H1 (cell line): ENCODE results near the gene ARHGAP42. TPM values are rescaled to one million over a fixed set of nuclear protein-coding genes. Genes with fewer than 3 reads are reported as not detected.

Source experiments
- CTCF ChIA-PET: fragments of 300-600 bp; sonication (Branson Sonifier 250); formaldehyde crosslinking; loops from one replicate; lab custom pipeline; 2021; ENCODE audit not compliant: partially characterized antibody; lab: Charles Lee
- POLR2A ChIA-PET: fragments of 300-600 bp; sonication (Branson Sonifier 250); formaldehyde crosslinking; loops from one replicate; lab custom pipeline; 2021; ENCODE audit warnings: inconsistent platforms; ENCODE audit not compliant: partially characterized antibody; lab: Charles Lee
- DNase-seq, 2 experiments: peaks; one replicate each; pipeline versions ENCODE4 v3.0.0 to v3.0.0-alpha.2; 2010 to 2022; ENCODE audit warnings: low spot score in 2 of 2, low read depth in 1 of 2, mixed read lengths in 1 of 2
- FAIRE-seq: peaks from 2 replicates; lab custom pipeline; 2011; peaks lifted over from hg19 to GRCh38; lab: Jason Lieb, UNC
- H2AFZ ChIP-seq: 2 replicates; pipeline ENCODE4 v1.8.1; 2012; ENCODE audit warnings: low read length, inconsistent platforms
- H2AK5ac ChIP-seq: 2 replicates; pipeline ENCODE4 v1.6.1; 2013; ENCODE audit warnings: low read depth, low read length
- H2BK120ac ChIP-seq: replicated peaks from 2 replicates; pipeline ENCODE3; 2013; ENCODE audit warnings: low read depth, low read length, inconsistent platforms
- H2BK12ac ChIP-seq: 2 replicates; pipeline ENCODE4 v1.6.1; 2013; ENCODE audit warnings: low read depth, low read length
- H2BK15ac ChIP-seq: 2 replicates; pipeline ENCODE4 v1.6.1; 2013; ENCODE audit warnings: low read length
- H2BK20ac ChIP-seq: 2 replicates; pipeline ENCODE4 v1.6.1; 2013; ENCODE audit warnings: low read length
- H2BK5ac ChIP-seq: 2 replicates; pipeline ENCODE4 v1.6.1; 2013; ENCODE audit warnings: low read depth, low read length
- H3K14ac ChIP-seq: 2 replicates; pipeline ENCODE4 v1.6.1; 2013; ENCODE audit warnings: inconsistent platforms; ENCODE audit not compliant: insufficient read length
- H3K18ac ChIP-seq: 2 replicates; pipeline ENCODE4 v1.6.1; 2013; ENCODE audit warnings: low read length; ENCODE audit errors: extremely low read depth
- H3K23ac ChIP-seq: 2 replicates; pipeline ENCODE4 v1.6.1; 2013; ENCODE audit warnings: inconsistent platforms; ENCODE audit not compliant: insufficient read length
- H3K23me2 ChIP-seq: 2 replicates; pipeline ENCODE4 v1.6.1; 2013; ENCODE audit warnings: low read depth, low read length
- H3K27ac ChIP-seq: 2 replicates; pipeline ENCODE4 v1.6.1; 2011; ENCODE audit warnings: low read depth, low read length, inconsistent platforms
- H3K27me3 ChIP-seq, 4 experiments: replicated peaks in 1 of 4; 1 replicate in 1 of 4; 2 replicates in 3 of 4; pipeline versions ENCODE4 v1.6.1 to v1.8.1; 2011 to 2013; ENCODE audit warnings: low read length in 3 of 4, mild to moderate bottlenecking in 3 of 4, inconsistent platforms in 2 of 4, mixed read lengths in 2 of 4, moderate library complexity in 1 of 4; ENCODE audit not compliant: control insufficient read depth in 3 of 4, insufficient read depth in 3 of 4; ENCODE audit errors: extremely low read depth in 1 of 4
- H3K36me3 ChIP-seq, 4 experiments: 2 replicates each; pipeline versions ENCODE4 v1.6.1 to v1.8.1; 2011 to 2013; ENCODE audit warnings: mild to moderate bottlenecking in 4 of 4, low read length in 3 of 4, moderate library complexity in 2 of 4, control low read depth in 1 of 4, inconsistent platforms in 1 of 4; ENCODE audit not compliant: insufficient read depth in 4 of 4, control insufficient read depth in 2 of 4
- H3K4ac ChIP-seq: replicated peaks from 2 replicates; pipeline ENCODE3; 2013; ENCODE audit warnings: low read length, low read depth, mixed read lengths, inconsistent platforms; ENCODE audit not compliant: insufficient read length
- H3K4me1 ChIP-seq, 4 experiments: replicated peaks in 1 of 4; 1 replicate in 1 of 4; 2 replicates in 3 of 4; pipeline versions ENCODE4 v1.6.1 to v1.8.1; 2011 to 2013; ENCODE audit warnings: low read length in 3 of 4, inconsistent platforms in 2 of 4, mixed read lengths in 1 of 4; ENCODE audit not compliant: insufficient read depth in 4 of 4, control insufficient read depth in 3 of 4
- H3K4me2 ChIP-seq, 2 experiments: 2 replicates each; pipeline versions ENCODE4 v1.6.1 to v1.8.1; 2011 to 2013; ENCODE audit warnings: low read depth in 2 of 2, low read length in 2 of 2, control low read depth in 1 of 2, inconsistent platforms in 1 of 2, mild to moderate bottlenecking in 1 of 2; ENCODE audit not compliant: insufficient read depth in 1 of 2
- H3K4me3 ChIP-seq, 4 experiments: fragments of 200-600, 300-600 bp in 1 of 4; sonication (generic), shearing (Covaris generic), sonication (Bioruptor Twin) in 1 of 4; 2 replicates each; pipeline versions ENCODE4 v1.5.1 to v1.8.1; 2011 to 2016; ENCODE audit warnings: low read length in 4 of 4, low read depth in 3 of 4, control low read depth in 2 of 4, inconsistent platforms in 2 of 4, mild to moderate bottlenecking in 2 of 4, mixed read lengths in 1 of 4, moderate library complexity in 1 of 4; ENCODE audit not compliant: insufficient read depth in 2 of 4; ENCODE audit errors: extremely low read depth in 1 of 4
- H3K56ac ChIP-seq: replicated peaks from 2 replicates; pipeline ENCODE3; 2013; ENCODE audit warnings: low read depth, mild to moderate bottlenecking, mixed read lengths, low read length, inconsistent platforms; ENCODE audit not compliant: insufficient read length
- H3K79me1 ChIP-seq: 2 replicates; pipeline ENCODE4 v1.6.1; 2013; ENCODE audit warnings: low read depth, low read length, control low read depth
- H3K79me2 ChIP-seq, 2 experiments: 2 replicates each; pipeline versions ENCODE4 v1.6.1 to v1.8.1; 2012 to 2013; ENCODE audit warnings: low read length in 2 of 2, mild to moderate bottlenecking in 2 of 2, inconsistent platforms in 1 of 2; ENCODE audit not compliant: insufficient read depth in 2 of 2, control insufficient read depth in 1 of 2
- H3K9ac ChIP-seq, 4 experiments: replicated peaks in 1 of 4; 1 replicate in 1 of 4; 2 replicates in 3 of 4; pipeline versions ENCODE4 v1.6.1 to v1.8.1; 2011 to 2013; ENCODE audit warnings: low read depth in 3 of 4, low read length in 3 of 4, control low read depth in 2 of 4, mild to moderate bottlenecking in 2 of 4, moderate library complexity in 2 of 4, inconsistent platforms in 1 of 4; ENCODE audit errors: extremely low read depth in 1 of 4
- H3K9me3 ChIP-seq, 2 experiments: 2 replicates each; pipeline versions ENCODE4 v1.6.1 to v1.8.1; 2012 to 2013; ENCODE audit warnings: mild to moderate bottlenecking in 2 of 2, moderate library complexity in 2 of 2, control low read depth in 1 of 2, inconsistent platforms in 1 of 2, low read depth in 1 of 2, low read length in 1 of 2, mixed read lengths in 1 of 2; ENCODE audit not compliant: insufficient read depth in 2 of 2
- H4K20me1 ChIP-seq, 2 experiments: replicated peaks in 1 of 2; 2 replicates each; pipeline versions ENCODE3 to v1.8.1; 2011 to 2013; ENCODE audit warnings: inconsistent platforms in 2 of 2, low read length in 2 of 2, mild to moderate bottlenecking in 1 of 2; ENCODE audit not compliant: insufficient read depth in 2 of 2, control insufficient read depth in 1 of 2
- H4K5ac ChIP-seq: 2 replicates; pipeline ENCODE4 v1.6.1; 2013; ENCODE audit warnings: low read length, low read depth, mixed read lengths, inconsistent platforms; ENCODE audit not compliant: insufficient read length
- H4K8ac ChIP-seq: 2 replicates; pipeline ENCODE4 v1.8.0; 2013; ENCODE audit warnings: mild to moderate bottlenecking, moderate library complexity, low read length, inconsistent platforms; ENCODE audit not compliant: insufficient read depth; ENCODE audit errors: extremely low read depth
- H4K91ac ChIP-seq: replicated peaks from 2 replicates; pipeline ENCODE3; 2013; ENCODE audit warnings: low read length, mixed read lengths, inconsistent platforms; ENCODE audit not compliant: insufficient read length
- ASH2L ChIP-seq: fragments of 200-600, 300-600 bp; sonication (generic); IDR thresholded peaks from one replicate; pipeline ENCODE4 v1.7.1; 2017; ENCODE audit warnings: low read length
- CBX5 ChIP-seq: fragments of 300-800, 300-1000 bp; sonication (generic); IDR thresholded peaks from 2 replicates; pipeline ENCODE4 v1.7.1; 2016; ENCODE audit warnings: antibody characterized with exemption, low read length, low read depth
- EP300 ChIP-seq, 2 experiments: IDR thresholded peaks; 1 replicate in 1 of 2; 2 replicates in 1 of 2; pipeline ENCODE4 v1.6.1; 2011 to 2012; ENCODE audit warnings: low read depth in 2 of 2, low read length in 2 of 2, mild to moderate bottlenecking in 2 of 2, borderline replicate concordance in 1 of 2, inconsistent platforms in 1 of 2, moderate library complexity in 1 of 2
- EZH2 ChIP-seq: fragments of 200-600 bp; sonication (generic); IDR thresholded peaks from 2 replicates; pipeline ENCODE4 v1.7.1; 2012; ENCODE audit warnings: low read depth, mild to moderate bottlenecking, moderate library complexity, low read length, inconsistent platforms; ENCODE audit not compliant: severe bottlenecking
- KDM4A ChIP-seq: IDR thresholded peaks from one replicate; pipeline ENCODE4 v1.7.1; 2012; ENCODE audit warnings: low read depth, mild to moderate bottlenecking, moderate library complexity, low read length, inconsistent platforms; ENCODE audit not compliant: severe bottlenecking
- KDM5A ChIP-seq: fragments of 200-600 bp; IDR thresholded peaks from 2 replicates; pipeline ENCODE4 v1.7.1; 2012; ENCODE audit warnings: mild to moderate bottlenecking, low read length, inconsistent platforms, mixed read lengths
- NRF1 ChIP-seq: IDR thresholded peaks from 2 replicates; pipeline ENCODE4 v1.6.1; 2011; ENCODE audit warnings: mild to moderate bottlenecking, low read depth, low read length, improper control_type of control experiment
- PHF8 ChIP-seq: fragments of 200-600 bp; sonication (generic); conservative IDR thresholded peaks from 2 replicates; pipeline ENCODE4 v1.7.1; 2012; ENCODE audit warnings: low read depth, mild to moderate bottlenecking, inconsistent platforms, low read length, moderate library complexity
- RAD21 ChIP-seq, 2 experiments: IDR thresholded peaks in 1 of 2; conservative IDR thresholded peaks in 1 of 2; 2 replicates each; pipeline ENCODE4 v1.6.1; 2011; ENCODE audit warnings: low read depth in 2 of 2, low read length in 2 of 2, improper control_type of control experiment in 1 of 2, inconsistent platforms in 1 of 2, mild to moderate bottlenecking in 1 of 2, moderate library complexity in 1 of 2
- RFX5 ChIP-seq: IDR thresholded peaks from 2 replicates; pipeline ENCODE4 v1.6.1; 2011; ENCODE audit warnings: low read depth, low read length, improper control_type of control experiment, borderline replicate concordance
- RNF2 ChIP-seq: fragments of 200-900, 300-1000 bp; sonication (generic); IDR thresholded peaks from 2 replicates; pipeline ENCODE4 v1.7.1; 2016; ENCODE audit warnings: borderline replicate concordance, low read depth, mild to moderate bottlenecking, antibody characterized with exemption, low read length; ENCODE audit not compliant: poor library complexity, severe bottlenecking; ENCODE audit errors: missing control alignments
- SP1 ChIP-seq: IDR thresholded peaks from 2 replicates; pipeline ENCODE4 v1.6.1; 2011; ENCODE audit warnings: low read depth, low read length
- TAF7 ChIP-seq: optimal IDR thresholded peaks from 2 replicates; pipeline ENCODE3; 2011; ENCODE audit warnings: low read depth, mild to moderate bottlenecking, inconsistent platforms, low read length, moderate library complexity, borderline replicate concordance
- WGBS, 2 experiments: shearing (Covaris generic) in 1 of 2; methylation state at CpG; one replicate each; pipeline versions ENCODE4 v1.1.6 to v1.1.7; 2013 to 2015; ENCODE audit warnings: low lambda C conversion rate in 2 of 2, mixed read lengths in 2 of 2, inconsistent platforms in 1 of 2, low coverage in 1 of 2, missing lambda C conversion rate in 1 of 2; ENCODE audit not compliant: insufficient replicate concordance in 2 of 2, insufficient coverage in 1 of 2, insufficient read length in 1 of 2; ENCODE audit errors: extremely low coverage in 1 of 2, missing lambda C conversion rate in 1 of 2; 5-methylcytosine and 5-hydroxymethylcytosine counted together
- polyA plus RNA-seq, 7 experiments: library from polyadenylated mRNA; depleted of rRNA in 3 of 7; stranded (reverse) in 5 of 7; unstranded in 2 of 7; fragments of >200 nt in 5 of 7; fragments of 200-250 nt in 2 of 7; gene quantifications; 1 replicate in 5 of 7; 2 replicates in 1 of 7; 4 replicates in 1 of 7; pipeline versions ENCODE4 v1.2.1 to v1.2.3, GENCODE V29; 2011 to 2013; ENCODE audit warnings: missing spikeins in 2 of 7, mixed read lengths in 2 of 7
- total RNA-seq: library from RNA; stranded (reverse); fragmentation: NEBNext Ultra II Directional; extraction: Animal tissue kit (Norgen Biotek cat#: 25700); gene quantifications from 2 replicates; pipeline ENCODE4 v1.2.1, GENCODE V29; 2021

Gene ARHGAP42
- total and polyA plus RNA-seq, 2 of the 8 experiments (the other 6 are each of a cell fraction or from before 2014, with no cell fraction given): 22.2 to 33.5 TPM

GRCh38 chr11:100870138-100870537, 183.1 kb downstream of the ARHGAP42 start:
- Histone ChIP-seq H2BK20ac (no peak overlapping the region), H3K9me3 (no peaks in the 10 kb centered on the region), H3K4me3 (no peak overlapping the region), H4K20me1 (no peaks in the 10 kb centered on the region), H3K36me3 (no peaks in the 10 kb centered on the region), H3K27ac (no peak overlapping the region), H3K79me1 (no peaks in the 10 kb centered on the region), H3K4me2 (no peak overlapping the region), H3K14ac (no peak overlapping the region), H3K23ac (no peak overlapping the region), H3K4me1 (peaks cover 0 to 12% (median 7%) of the 10 kb centered on the region in 4 experiments; a peak in 4 of 7 replicates), H3K27me3 (peaks cover 0 to 1% (median 0%) of the 10 kb centered on the region in 4 experiments; a peak in 1 of 7 replicates), H4K5ac (no peak overlapping the region), H4K8ac (no peak overlapping the region), H2BK12ac (no peak overlapping the region), H3K56ac (no peak overlapping the region), H3K9ac (no peak overlapping the region), H3K18ac (no peak overlapping the region), H3K4ac (no peak overlapping the region), H2AK5ac (no peak overlapping the region), H2BK15ac (no peak overlapping the region), H3K79me2 (no peaks in the 10 kb centered on the region), H2AFZ (no peak overlapping the region), H3K23me2 (no peaks in the 10 kb centered on the region; the same call in 1 of the 2 replicates), H4K91ac (no peak overlapping the region), H2BK120ac (no peak overlapping the region), H2BK5ac (no peak overlapping the region)
- CTCF ChIA-PET: interaction anchor here (0.7 kb wide), 1 partner anchor 293 kb away, joined by 3 read pairs; no protein-coding TSS in a partner anchor
- peak; percentile 19 for FAIRE-seq
- POLR2A ChIA-PET: no interaction called here
- 65% methylated on average over 4 of the region's 4 CpGs; no CpG with 5 or more reads in 1 of the 2 experiments for WGBS, 2 experiments
- no peak for DNase-seq
- TF ChIP-seq EZH2 (no peak), NRF1 (no peak), KDM4A (no peak), RNF2 (no peak), SP1 (no peak), TAF7 (no peak), RAD21 (IDR thresholded peaks at IDR 0.05 in 1 of 2, conservative IDR thresholded peaks at IDR 0.05 in 1 of 2; ENCODE audit: low read depth in 2 of 2, low read length in 2 of 2) (no peak), EP300 (IDR thresholded peaks at IDR 0.05; ENCODE audit: borderline replicate concordance in 1 of 2, low read depth in 2 of 2, low read length in 2 of 2) (no peak), KDM5A (no peak), PHF8 (no peak), CBX5 (no peak), RFX5 (no peak), ASH2L (no peak)
